NCI-H1417 (cell line): ENCODE results near the gene MILR1.
"Not testable (repeated sequence)": the region's sequence is repeated elsewhere in the genome, so short reads cannot be mapped to it uniquely, and the experiment has no call there.

Experiments
- DNase-seq, 3 experiments: peaks; one replicate each; lab custom pipeline; 2025; lab: John Stamatoyannopoulos, UW

Gene MILR1

DNA sequence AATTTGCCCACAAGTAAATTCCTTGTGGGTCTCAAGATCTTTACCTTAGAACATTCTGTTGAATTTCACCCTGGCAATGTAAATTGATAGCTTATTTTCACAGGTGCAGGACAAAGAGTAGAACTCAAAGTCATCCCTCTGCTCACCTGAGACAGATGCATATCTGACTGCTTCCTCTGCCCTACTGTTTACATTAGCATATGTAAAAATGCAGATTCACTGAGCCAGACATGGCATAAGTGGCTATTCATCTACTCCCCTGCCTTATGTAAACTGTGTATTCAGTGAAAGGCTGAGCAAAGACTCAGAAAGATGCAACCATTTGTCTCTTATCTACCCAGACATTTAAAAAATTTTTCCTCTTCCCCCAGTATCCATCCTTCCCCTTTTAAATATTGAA lies 22.3 kb upstream of the MILR1 start:
- no peak for DNase-seq

GRCh38 chr17:64428406-64428805 lies 20.5 kb upstream of the MILR1 start:
- no peak for DNase-seq

- not testable (repeated sequence) for DNase-seq
These were observed 18.9 kb upstream of the MILR1 start for GRCh38 chr17:64430036-64430435.

DNA sequence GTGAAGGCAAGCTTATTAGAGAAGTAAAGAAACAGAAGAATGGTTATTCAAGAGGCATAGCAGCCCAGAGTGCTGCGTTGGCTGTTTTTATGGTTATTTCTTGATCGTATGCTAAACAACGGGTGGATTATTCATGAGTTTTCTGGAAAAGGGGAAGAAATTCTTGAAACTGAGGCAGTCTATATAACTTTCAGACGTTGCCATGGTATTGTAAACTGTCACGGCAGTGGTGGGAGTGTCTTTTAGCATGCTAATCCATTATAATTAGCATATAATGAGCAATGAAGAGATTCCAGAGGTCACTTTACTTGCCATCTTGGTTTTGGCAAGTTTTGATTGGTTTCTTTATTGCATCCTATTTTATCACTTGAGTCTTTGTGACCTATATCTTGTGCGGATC lies 17.4 kb upstream of the MILR1 start:
- DNase-seq: no peak

GRCh38 chr17:64437944-64438525 lies 10.9 kb upstream of the MILR1 start:
- no peak for DNase-seq

- DNase-seq: not testable (repeated sequence)
These were observed 9.4 kb upstream of the MILR1 start for GRCh38 chr17:64439521-64439920.

- DNase-seq: no peak
These were observed 9.0 kb upstream of the MILR1 start for GRCh38 chr17:64439956-64440355.

GRCh38 chr17:64441772-64442540 lies 7.0 kb upstream of the MILR1 start:
- peak in 1 of 3 experiments; percentile 9 for DNase-seq

DNA sequence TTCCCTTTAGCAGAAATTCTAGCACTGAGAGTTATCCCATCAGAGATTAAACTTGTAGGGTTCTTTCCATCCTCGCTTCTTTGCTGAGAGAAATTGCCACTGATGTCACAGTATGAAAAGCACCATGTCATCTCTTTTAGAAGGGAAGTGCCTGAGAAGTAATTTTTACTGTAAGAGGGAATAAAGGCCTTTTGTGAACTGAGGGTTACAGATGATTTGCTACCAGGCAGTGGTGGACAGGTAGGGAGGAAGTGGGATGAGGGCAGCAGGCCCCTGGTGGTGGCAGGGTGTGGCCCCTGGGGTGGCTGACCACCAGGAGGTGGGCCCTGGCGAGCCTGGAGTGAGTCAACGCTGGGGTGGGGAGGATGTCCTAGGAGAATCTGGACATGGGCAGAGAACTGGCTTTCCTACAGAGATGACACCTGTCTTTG lies 6.4 kb upstream of the MILR1 start:
- DNase-seq: no peak

DNA sequence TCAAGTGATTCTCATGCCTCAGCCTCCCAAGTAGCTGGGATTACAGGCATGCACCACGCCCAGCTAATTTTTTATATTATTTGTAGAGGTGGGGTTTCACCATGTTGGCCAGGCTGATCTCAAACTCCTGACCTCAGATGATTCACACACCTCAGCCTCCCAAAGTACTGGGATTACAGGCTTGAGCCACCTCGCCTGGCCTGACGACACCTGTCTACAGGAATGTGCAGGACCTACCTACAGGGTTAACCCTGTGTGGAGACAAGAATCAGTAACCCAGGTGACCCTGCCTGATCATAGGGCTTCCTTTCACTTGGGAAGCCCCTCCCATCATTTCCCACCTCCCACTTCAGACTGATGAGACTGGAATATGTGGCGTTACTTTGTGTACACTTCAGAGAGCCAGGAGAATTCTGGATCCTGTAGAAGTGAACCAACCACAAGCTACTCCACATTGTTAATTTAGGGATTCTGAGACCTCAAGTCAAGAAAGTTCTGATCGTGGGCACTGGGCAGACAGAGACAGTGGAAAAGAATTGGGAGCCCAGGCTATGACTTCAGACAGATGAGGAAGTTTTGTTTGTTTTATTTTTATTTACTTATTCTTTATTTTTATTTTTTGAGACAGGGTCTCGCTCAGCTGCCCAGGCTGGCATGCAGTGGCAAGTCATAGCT lies 5.7 kb upstream of the MILR1 start:
- no peak for DNase-seq

GRCh38 chr17:64447526-64447925 lies 1.4 kb upstream of the MILR1 start:
- no peak for DNase-seq

- DNase-seq: no peak
These were observed 630 bp downstream of the MILR1 start for GRCh38 chr17:64449545-64449944.

DNA sequence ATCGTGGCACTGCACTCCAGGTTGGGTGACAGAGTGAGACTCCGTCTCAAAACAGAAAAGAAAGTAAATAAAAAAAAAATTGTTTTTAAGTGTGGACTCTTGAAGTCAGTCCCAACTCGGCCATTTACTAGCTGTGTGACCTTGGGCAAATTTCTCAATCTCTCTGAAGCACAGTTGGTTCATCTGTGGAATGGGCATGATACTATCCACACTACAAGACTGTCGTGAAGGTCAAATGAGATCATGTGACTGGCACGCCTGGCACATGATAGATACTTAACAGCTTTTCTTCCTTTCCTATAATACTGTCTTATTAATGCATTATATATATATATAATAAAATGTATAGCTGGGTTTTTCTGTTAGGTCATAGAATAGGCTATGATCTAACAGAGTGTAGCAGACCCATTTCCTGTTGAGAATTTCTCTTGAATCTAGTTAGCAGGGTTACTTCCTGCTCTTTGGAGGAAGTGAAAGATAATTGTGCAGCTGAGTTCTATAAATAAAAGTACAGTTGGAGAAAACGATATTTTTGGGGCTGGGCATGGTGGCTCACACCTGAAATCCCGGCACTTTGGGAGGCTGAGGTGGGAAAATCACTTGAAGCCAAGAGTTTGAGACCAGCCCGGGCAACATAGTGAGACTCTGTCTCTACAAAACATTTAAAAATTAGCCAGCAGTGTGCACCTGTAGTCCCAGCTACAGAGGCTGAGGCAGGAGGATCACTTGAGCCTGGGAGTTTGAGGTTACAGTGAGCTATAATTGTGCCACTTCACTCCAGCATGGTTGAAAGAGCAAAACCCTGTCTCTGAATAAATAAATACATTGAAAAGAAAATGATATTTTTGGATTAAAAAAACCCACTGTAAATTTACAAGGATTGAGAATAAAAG lies 7.3 kb downstream of the MILR1 start:
- no peak for DNase-seq

DNA sequence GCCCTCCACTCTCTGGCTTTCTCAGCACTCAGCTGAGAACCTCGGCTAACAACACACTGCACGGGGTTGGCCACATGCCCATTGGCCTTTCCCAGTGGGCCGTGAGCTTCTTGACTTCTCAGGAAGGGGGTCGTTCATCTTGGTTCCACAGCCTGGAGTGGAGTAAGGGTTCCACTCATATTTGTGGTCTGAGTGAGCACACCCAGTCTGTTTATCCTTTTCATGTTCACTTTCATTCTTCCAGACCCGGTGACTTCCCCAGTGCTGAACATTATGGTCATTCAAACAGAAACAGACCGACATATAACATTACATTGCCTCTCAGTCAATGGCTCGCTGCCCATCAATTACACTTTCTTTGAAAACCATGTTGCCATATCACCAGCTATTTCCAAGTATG lies 8.2 kb downstream of the MILR1 start:
- no peak for DNase-seq

- DNase-seq: no peak
These were observed 9.8 kb downstream of the MILR1 start for GRCh38 chr17:64458756-64459155.

GRCh38 chr17:64459284-64459747 lies 10.4 kb downstream of the MILR1 start:
- DNase-seq: no peak

- not testable (repeated sequence) for DNase-seq
These were observed 10.9 kb downstream of the MILR1 start for GRCh38 chr17:64459818-64460217.

DNA sequence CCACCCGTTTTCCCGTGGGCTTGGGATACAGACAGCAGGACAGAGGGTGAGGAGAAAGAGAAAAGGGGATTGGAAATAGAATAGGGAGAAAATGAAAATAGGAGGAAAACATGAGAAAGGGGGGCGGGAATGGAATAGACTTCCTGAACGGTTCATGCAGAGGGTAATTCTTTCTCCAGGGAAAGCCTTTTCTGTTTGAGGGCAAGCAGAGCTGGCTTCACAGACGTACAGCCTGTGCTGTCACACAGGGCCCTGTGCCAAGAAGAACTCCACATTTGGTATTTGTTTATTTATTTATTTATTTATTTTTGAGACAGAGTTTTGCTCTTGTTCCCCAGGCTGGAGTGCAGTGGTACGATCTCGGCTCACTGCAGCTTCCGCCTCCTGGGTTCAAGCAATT lies 12.0 kb downstream of the MILR1 start:
- DNase-seq: no peak

- DNase-seq: no peak
These were observed 12.9 kb downstream of the MILR1 start for GRCh38 chr17:64461788-64462187.

GRCh38 chr17:64466019-64466735 lies 17.3 kb downstream of the MILR1 start:
- no peak for DNase-seq

DNA sequence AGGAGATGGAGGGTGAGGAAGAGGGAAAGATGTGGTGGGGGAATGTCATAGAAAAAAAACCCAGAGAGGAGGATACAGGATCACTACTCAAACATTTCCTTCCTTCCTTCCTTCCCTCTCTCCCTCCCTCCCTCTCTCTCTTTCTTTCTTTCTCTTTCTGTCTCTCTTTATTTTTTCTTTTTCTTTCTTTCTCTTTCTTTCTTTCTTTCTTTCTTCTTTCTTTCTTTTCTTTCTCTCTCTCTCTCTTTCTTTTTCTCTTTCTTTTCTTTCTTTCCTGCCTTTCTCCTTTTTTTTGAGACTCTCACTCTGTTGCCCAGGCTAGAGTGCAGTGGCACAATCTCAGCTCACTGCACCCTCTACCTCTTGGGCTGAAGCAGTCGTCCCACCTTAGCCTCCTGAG lies 17.9 kb downstream of the MILR1 start:
- not testable (repeated sequence) for DNase-seq
